ENCODE data around the gene MIOX. TPM values are rescaled to one million over a fixed set of nuclear protein-coding genes. Genes with fewer than 3 reads are reported as not detected.
A peak's percentile ranks its signal among the peaks of the same experiment; 100 is the strongest.

Gene MIOX
- total RNA-seq, 1 experiment from 2014 or later = 1.5 TPM

GRCh38 chr22:50483106-50483505, 3.6 kb upstream of the MIOX start:
- H3F3A ChIP-seq (ENCODE audit: insufficient read depth, low read depth) = peaks cover 29% of the 10 kb centered on the region
- peak overlapping the region; percentile 87; the same call in 1 of the 2 replicates for H3K4me3 ChIP-seq
- peaks cover 7% of the 10 kb centered on the region for H3K36me3 ChIP-seq (ENCODE audit: low read depth)
- ChIA-PET CTCF (no interaction called here), POLR2A (ENCODE audit: unreplicated experiment) (no interaction called here)
- TF ChIP-seq EZH2 (IDR thresholded peaks at IDR 0.05; ENCODE audit: low read depth) = no peak
- no peak for TF ChIP-seq CTCF (conservative IDR thresholded peaks at IDR 0.05)
- no peaks in the 10 kb centered on the region for H3K79me2 ChIP-seq (ENCODE audit: low read depth)
- H4K20me1 ChIP-seq (ENCODE audit: insufficient read depth) = peaks cover 9% of the 10 kb centered on the region
- no peaks in the 10 kb centered on the region for H3K9me2 ChIP-seq (ENCODE audit: insufficient read depth)
- H3K4me1 ChIP-seq (replicated peaks; ENCODE audit: insufficient read depth) = peaks cover 17% of the 10 kb centered on the region; the same call in 1 of the 2 replicates
- intact Hi-C loops (cut with micrococcal nuclease; ENCODE audit: unreplicated experiment) = no loop called here
- no peak overlapping the region for H3K27ac ChIP-seq
- no peak overlapping the region for H2AFZ ChIP-seq
- no peaks in the 10 kb centered on the region for H3K27me3 ChIP-seq (ENCODE audit: insufficient read depth, low read depth)
- H3K4me2 ChIP-seq = peak overlapping the region; percentile 96
- DNase-seq = no peak
- no TSS peak for BruUV-seq (replicated peaks)
- no peaks in the 10 kb centered on the region for H3K9me3 ChIP-seq (ENCODE audit: insufficient read depth, low read depth)

- BruUV-seq (replicated peaks) = no TSS peak
- no peak for DNase-seq
- POLR2A ChIA-PET (ENCODE audit: unreplicated experiment) = no interaction called here
- Histone ChIP-seq H3K4me3 (no peak overlapping the region), H2AFZ (no peak overlapping the region), H3K36me3 (ENCODE audit: low read depth) (peaks cover 7% of the 10 kb centered on the region), H4K20me1 (ENCODE audit: insufficient read depth) (peaks cover 9% of the 10 kb centered on the region), H3K9me2 (ENCODE audit: insufficient read depth) (no peaks in the 10 kb centered on the region), H3K27me3 (ENCODE audit: insufficient read depth, low read depth) (no peaks in the 10 kb centered on the region), H3K4me1 (replicated peaks; ENCODE audit: insufficient read depth) (peaks cover 17% of the 10 kb centered on the region; the same call in 1 of the 2 replicates), H3K79me2 (ENCODE audit: low read depth) (no peaks in the 10 kb centered on the region), H3K27ac (no peak overlapping the region), H3F3A (ENCODE audit: insufficient read depth, low read depth) (peaks cover 29% of the 10 kb centered on the region), H3K4me2 (peak overlapping the region; percentile 96; the same call in 1 of the 2 replicates), H3K9me3 (ENCODE audit: insufficient read depth, low read depth) (no peaks in the 10 kb centered on the region)
- intact Hi-C loops (cut with micrococcal nuclease; ENCODE audit: unreplicated experiment) = no loop called here
- CTCF ChIA-PET = no interaction called here
- no peak for TF ChIP-seq EZH2 (IDR thresholded peaks at IDR 0.05; ENCODE audit: low read depth)
- TF ChIP-seq CTCF (conservative IDR thresholded peaks at IDR 0.05) = no peak
Measured at GRCh38 chr22:50483556-50483955, 3.1 kb upstream of the MIOX start.

GRCh38 chr22:50483977-50484853, 2.4 kb upstream of the MIOX start:
- intact Hi-C loops (cut with micrococcal nuclease; ENCODE audit: unreplicated experiment) = no loop called here
- DNase-seq = no peak
- BruUV-seq (replicated peaks) = no TSS peak
- no peaks in the 10 kb centered on the region for H3K9me2 ChIP-seq (ENCODE audit: insufficient read depth)
- H3K27me3 ChIP-seq (ENCODE audit: insufficient read depth, low read depth) = no peaks in the 10 kb centered on the region
- POLR2A ChIA-PET (ENCODE audit: unreplicated experiment) = interaction anchor here (0.6 kb wide), 1 partner anchor 11 kb away, joined by 3 read pairs; no protein-coding TSS in a partner anchor
- no peak overlapping the region for H3K4me3 ChIP-seq
- H3K79me2 ChIP-seq (ENCODE audit: low read depth) = no peaks in the 10 kb centered on the region
- no peak overlapping the region for H2AFZ ChIP-seq
- H3K4me2 ChIP-seq = no peak overlapping the region
- TF ChIP-seq CTCF (conservative IDR thresholded peaks at IDR 0.05) (no peak), EZH2 (IDR thresholded peaks at IDR 0.05; ENCODE audit: low read depth) (no peak)
- H3K36me3 ChIP-seq (ENCODE audit: low read depth) = peaks cover 7% of the 10 kb centered on the region
- H4K20me1 ChIP-seq (ENCODE audit: insufficient read depth) = peaks cover 9% of the 10 kb centered on the region
- H3K9me3 ChIP-seq (ENCODE audit: insufficient read depth, low read depth) = no peaks in the 10 kb centered on the region
- no peak overlapping the region for H3K27ac ChIP-seq
- CTCF ChIA-PET = no interaction called here
- H3F3A ChIP-seq (ENCODE audit: insufficient read depth, low read depth) = peaks cover 29% of the 10 kb centered on the region
- H3K4me1 ChIP-seq (replicated peaks; ENCODE audit: insufficient read depth) = peaks cover 17% of the 10 kb centered on the region; the same call in 1 of the 2 replicates

All from PC-9 (cell line).